NCI-H2196 (cell line): ENCODE data around the gene ULBP3.
"Not testable (repeated sequence)": the region's sequence is repeated elsewhere in the genome, so short reads cannot be mapped to it uniquely, and the experiment has no call there.

Experiments
- DNase-seq: peaks from one replicate; lab custom pipeline; 2025; ENCODE audit not compliant: unreplicated experiment; lab: John Stamatoyannopoulos, UW

Gene ULBP3

GRCh38 chr6:150017186-150017521 lies 51.8 kb downstream of the ULBP3 start:
- DNase-seq = not testable (repeated sequence)

DNA sequence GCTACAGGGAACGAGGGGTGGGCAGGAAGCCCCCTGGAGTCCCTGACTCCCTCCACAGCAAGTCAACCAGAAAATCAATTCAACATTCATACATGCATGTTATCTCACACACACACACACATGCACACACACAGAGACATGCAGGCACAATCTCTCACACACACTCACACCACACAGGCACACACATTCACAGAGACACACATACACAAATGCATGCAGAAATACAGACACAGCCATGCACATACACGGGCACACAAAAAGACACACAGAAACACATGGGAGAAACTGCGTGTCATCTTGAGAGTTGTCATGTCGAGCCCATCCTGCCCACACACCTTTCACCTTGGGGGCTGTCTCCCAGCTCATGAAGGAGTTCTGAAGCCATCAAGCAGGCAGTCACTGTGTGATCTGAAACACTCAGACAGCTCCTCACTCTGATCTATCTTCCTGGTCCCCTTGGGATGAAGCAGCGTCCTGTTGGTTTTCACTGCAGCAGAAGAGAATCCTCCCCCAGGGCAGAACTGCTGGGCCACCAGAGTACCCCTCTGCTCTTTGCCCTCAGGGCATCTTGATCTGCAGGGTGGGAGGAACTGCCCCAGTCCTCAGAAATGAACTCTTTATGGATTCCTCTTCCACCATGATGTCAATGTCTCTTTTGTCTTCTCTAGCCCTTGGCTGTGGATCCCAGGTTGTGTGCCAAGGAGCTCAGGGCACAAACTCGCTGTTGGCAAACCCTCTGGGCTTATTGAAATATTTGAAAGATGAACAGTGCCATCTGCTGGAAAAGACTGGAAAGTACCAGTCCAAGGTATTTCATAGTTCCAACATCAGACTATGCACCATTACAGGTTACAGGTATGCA lies 52.4 kb downstream of the ULBP3 start:
- peak; percentile 88 for DNase-seq

- not testable (repeated sequence) for DNase-seq
Observed at GRCh38 chr6:150015281-150016001, 53.5 kb downstream of the ULBP3 start.

GRCh38 chr6:150014623-150015280 lies 54.2 kb downstream of the ULBP3 start:
- DNase-seq = not testable (repeated sequence)

- DNase-seq = not testable (repeated sequence)
Observed at GRCh38 chr6:150013785-150014622, 54.9 kb downstream of the ULBP3 start.

DNA sequence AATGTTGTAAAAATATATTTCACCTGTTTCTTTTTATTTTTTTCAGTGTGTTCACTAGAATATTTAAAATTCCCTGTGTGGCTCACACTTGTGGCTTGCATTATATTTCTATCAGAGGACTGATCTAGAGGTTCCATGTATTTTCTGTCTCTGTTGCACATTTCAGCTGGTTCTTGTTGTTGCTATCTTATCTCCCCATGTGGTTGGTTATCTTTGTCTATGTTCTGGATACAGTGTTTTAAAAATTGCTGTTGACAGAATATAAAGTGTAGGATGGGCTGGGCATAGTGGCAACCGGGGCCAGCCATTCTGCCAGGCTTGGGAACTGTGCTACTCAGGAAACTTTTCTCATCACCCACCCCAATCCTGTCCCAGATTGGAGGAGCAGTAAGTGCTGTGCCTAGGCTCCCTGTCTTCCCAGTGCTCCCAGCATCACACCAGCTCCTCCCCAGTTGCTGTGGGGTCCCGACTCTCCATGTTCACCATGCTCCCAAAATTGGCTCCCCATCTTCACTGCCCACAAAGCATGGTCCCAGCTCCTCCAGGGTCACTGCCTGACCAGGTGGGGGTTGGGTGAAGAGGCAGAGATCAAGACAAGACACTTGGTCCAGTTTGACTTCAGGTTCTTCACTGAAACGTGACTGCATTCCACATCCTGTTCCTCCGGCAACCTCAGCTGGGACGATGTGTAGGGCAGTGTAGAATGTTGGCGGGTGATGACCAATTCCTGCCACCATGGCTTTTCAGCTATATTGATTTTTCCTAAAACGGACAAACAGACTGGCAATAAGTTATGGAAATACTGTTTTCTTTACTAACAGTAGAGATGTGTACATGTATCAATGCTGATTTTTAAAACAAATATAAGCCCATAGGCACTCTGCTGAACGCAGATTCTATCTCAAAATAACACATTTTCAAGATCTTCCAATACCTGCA lies 55.8 kb downstream of the ULBP3 start:
- not testable (repeated sequence) for DNase-seq
